K562 (cell line): ENCODE data around the gene ENDOV. TPM values are rescaled to one million over a fixed set of nuclear protein-coding genes. Genes with fewer than 3 reads are reported as not detected.

Experiments
- CCNT2 ChIP-seq: IDR thresholded peaks from 2 replicates; pipeline ENCODE4 v1.6.1; 2011; ENCODE audit warnings: borderline replicate concordance, low read depth, mild to moderate bottlenecking, moderate library complexity, mixed read lengths, low read length; ENCODE audit not compliant: insufficient read length; ENCODE audit errors: extremely low read depth
- CHD2 ChIP-seq: IDR thresholded peaks from 2 replicates; pipeline ENCODE4 v1.6.1; 2011; ENCODE audit warnings: low read depth, low read length
- CTCFL ChIP-seq: IDR thresholded peaks from 2 replicates; pipeline ENCODE4 v1.6.1; 2011; ENCODE audit warnings: borderline replicate concordance, low read depth, mild to moderate bottlenecking, moderate library complexity, low read length; ENCODE audit not compliant: insufficient read depth, poor library complexity, severe bottlenecking
- EP400 ChIP-seq: fragments of 450-650 bp; IDR thresholded peaks from 2 replicates; pipeline ENCODE4 v1.6.1; 2017; ENCODE audit warnings: antibody characterized with exemption, mild to moderate bottlenecking, moderate library complexity
- FOXP1 ChIP-seq: sonication (generic); formaldehyde crosslinking; IDR thresholded peaks from 2 replicates; pipeline ENCODE4 v1.8.0; 2022; ENCODE audit warnings: mild to moderate bottlenecking, missing genetic modification reagents
- GABPB1 ChIP-seq: sonication (generic); formaldehyde crosslinking; IDR thresholded peaks from 2 replicates; pipeline ENCODE4 v1.8.0; 2022; ENCODE audit warnings: mild to moderate bottlenecking, missing genetic modification reagents
- JUN ChIP-seq, 2 experiments: sonication (generic) in 1 of 2; formaldehyde crosslinking in 1 of 2; IDR thresholded peaks; 2 replicates each; pipeline versions ENCODE4 v1.6.1 to v1.8.0; 2012 to 2022; ENCODE audit warnings: borderline replicate concordance in 2 of 2, mild to moderate bottlenecking in 2 of 2, improper control_type of control experiment in 1 of 2, low read depth in 1 of 2, low read length in 1 of 2, missing genetic modification reagents in 1 of 2
- KDM5B ChIP-seq: fragments of 200-600 bp; sonication (generic); IDR thresholded peaks from 2 replicates; pipeline ENCODE4 v1.6.1; 2012; ENCODE audit warnings: low read depth, mild to moderate bottlenecking, moderate library complexity, low read length, control low read depth, inconsistent platforms; ENCODE audit not compliant: insufficient replicate concordance
- NKRF ChIP-seq: fragments of 450-650 bp; IDR thresholded peaks from 2 replicates; pipeline ENCODE4 v1.6.1; 2016; ENCODE audit warnings: borderline replicate concordance
- OTX1 ChIP-seq: fragments of 450-650 bp; formaldehyde crosslinking; IDR thresholded peaks from 2 replicates; pipeline ENCODE4 v1.4.0; 2022; ENCODE audit warnings: mild to moderate bottlenecking
- PREB ChIP-seq: sonication (generic); formaldehyde crosslinking; IDR thresholded peaks from 2 replicates; pipeline ENCODE4 v1.8.1; 2023; ENCODE audit warnings: mild to moderate bottlenecking, missing genetic modification reagents
- RB1 ChIP-seq: fragments of 450-650 bp; IDR thresholded peaks from 2 replicates; pipeline ENCODE4 v1.6.1; 2017; ENCODE audit warnings: low read depth, mild to moderate bottlenecking
- SLC30A9 ChIP-seq: fragments of 250-450 bp; sonication (Bioruptor Pico); IDR thresholded peaks from 2 replicates; pipeline ENCODE4 v1.8.0; 2022; ENCODE audit warnings: mild to moderate bottlenecking, moderate library complexity
- SMAD3 ChIP-seq: fragments of 450-650 bp; formaldehyde crosslinking; conservative IDR thresholded peaks from 2 replicates; pipeline ENCODE4 v1.4.0; 2020; ENCODE audit warnings: mild to moderate bottlenecking
- SP1 ChIP-seq: sonication (generic); formaldehyde crosslinking; IDR thresholded peaks from 2 replicates; pipeline ENCODE4 v1.8.1; 2022; ENCODE audit warnings: mild to moderate bottlenecking, missing genetic modification reagents
- UBTF ChIP-seq, 2 experiments: IDR thresholded peaks; 2 replicates each; pipeline ENCODE4 v1.6.1; 2012; ENCODE audit warnings: improper control_type of control experiment in 2 of 2, low read depth in 2 of 2, low read length in 2 of 2, borderline replicate concordance in 1 of 2
- ZNF146 ChIP-seq: IDR thresholded peaks from one replicate; pipeline ENCODE4 v1.6.1; 2018; ENCODE audit warnings: missing compliant biosample characterization; ENCODE audit not compliant: unreplicated experiment
- ZNF707 ChIP-seq: fragments of 250-450 bp; sonication (Bioruptor Pico); conservative IDR thresholded peaks from 2 replicates; pipeline ENCODE4 v1.8.0; 2022; ENCODE audit warnings: inconsistent platforms, mild to moderate bottlenecking, moderate library complexity
- polyA plus RNA-seq, 8 experiments: library from polyadenylated mRNA; depleted of rRNA in 4 of 8; stranded (reverse) in 5 of 8; unstranded in 3 of 8; fragments of >200 nt; fragmentation: Nextera tagmentation in 2 of 8; fragmentation: Illumina TruSeq in 1 of 8; extraction: Ambion mirVana in 2 of 8; extraction: Trizol in 1 of 8; gene quantifications; 2 replicates each; pipeline versions ENCODE4 v1.2.1 to v1.2.3, GENCODE V29; 2011 to 2014; ENCODE audit warnings: inconsistent platforms in 1 of 8, missing spikeins in 1 of 8
- total RNA-seq, 7 experiments: library from RNA; depleted of rRNA in 6 of 7; stranded (reverse); fragments of >200 nt in 6 of 7; fragmentation: Illumina TruSeq in 2 of 7; extraction: Trizol in 2 of 7; gene quantifications; 2 replicates each; pipeline versions ENCODE4 v1.2.1 to v1.2.3, GENCODE V29; 2011 to 2021; ENCODE audit warnings: low replicate concordance in 1 of 7

The ENDOV gene
- total and polyA plus RNA-seq, 9 of the 15 experiments (the other 6 are each of a cell fraction or from before 2014, with no cell fraction given) = 1.2 to 8.2 (median 3.7) TPM

GRCh38 chr17:80454557-80455335 lies 39.8 kb downstream of the ENDOV start (continued):
- no peak for TF ChIP-seq ZNF707 (CRISPR knock-in tag)
- TF ChIP-seq JUN (IDR thresholded peaks at IDR 0.05; ENCODE audit: borderline replicate concordance, low read depth, low read length) = 0 out of 2 replicates have a peak, but pooled peaks have one; percentile 28
- no peak; the same call in 1 of the 2 replicates for TF ChIP-seq JUN (CRISPR knock-in tag; IDR thresholded peaks at IDR 0.05; ENCODE audit: borderline replicate concordance)
- TF ChIP-seq GABPB1 (CRISPR knock-in tag) = peak; percentile 91
- no peak for TF ChIP-seq CTCFL
- TF ChIP-seq ZNF146 (CRISPR knock-in tag) = no peak
- peak; percentile 77; the same call in 1 of the 2 replicates for TF ChIP-seq SP1 (CRISPR knock-in tag)
- 0 out of 2 replicates have a peak, but pooled peaks have one; percentile 2 for TF ChIP-seq PREB
- no peak for TF ChIP-seq SLC30A9
- peak; percentile 80 for TF ChIP-seq RB1
- TF ChIP-seq CCNT2 = peak; percentile 80
- peak in 1 of 2 experiments; percentile 5; a peak in 3 of 4 replicates for TF ChIP-seq UBTF (IDR thresholded peaks at IDR 0.05; ENCODE audit: borderline replicate concordance in 1 of 2, low read depth in 2 of 2, low read length in 2 of 2)
- no peak for TF ChIP-seq SMAD3 (CRISPR knock-in tag)
- TF ChIP-seq FOXP1 (CRISPR knock-in tag) = peak; percentile 71; the same call in 1 of the 2 replicates
- peak; percentile 100 for TF ChIP-seq CHD2
- TF ChIP-seq OTX1 (CRISPR knock-in tag) = peak; percentile 12; the same call in 1 of the 2 replicates
- TF ChIP-seq EP400 = peak; percentile 94
- peak; percentile 82 for TF ChIP-seq KDM5B
- TF ChIP-seq NKRF = peak; percentile 58; the same call in 1 of the 2 replicates
